ENCODE measurements around the gene SLC7A7. TPM values are rescaled to one million over a fixed set of nuclear protein-coding genes. Genes with fewer than 3 reads are reported as not detected.

The SLC7A7 gene
- total and polyA plus RNA-seq, 2 of the 13 experiments (the other 11 are each of a cell fraction or from before 2014, with no cell fraction given): 0.13 to 0.63 TPM

- TF ChIP-seq BATF2 (CRISPR knock-in tag; IDR thresholded peaks at IDR 0.05): no peak
- no peak for TF ChIP-seq ZNF446 (CRISPR knock-in tag; IDR thresholded peaks at IDR 0.05)
- no peak for TF ChIP-seq ZNF350 (CRISPR knock-in tag; IDR thresholded peaks at IDR 0.05; ENCODE audit: borderline replicate concordance, low read depth)
- TF ChIP-seq STAT5B (CRISPR knock-in tag; IDR thresholded peaks at IDR 0.05): no peak
- no peak for TF ChIP-seq ZNF441 (CRISPR knock-in tag; IDR thresholded peaks at IDR 0.05; ENCODE audit: borderline replicate concordance)
- TF ChIP-seq ZNF282 (IDR thresholded peaks at IDR 0.05; ENCODE audit: partially characterized antibody): no peak
- no peak for TF ChIP-seq SNAI1 (CRISPR knock-in tag; IDR thresholded peaks at IDR 0.05; ENCODE audit: borderline replicate concordance)
- no peak for TF ChIP-seq ZNF263 (CRISPR knock-in tag; IDR thresholded peaks at IDR 0.05)
- peak; percentile 47; the same call in 1 of the 2 replicates for TF ChIP-seq ZGPAT (CRISPR knock-in tag; IDR thresholded peaks at IDR 0.05)
- no peak for TF ChIP-seq ADNP (CRISPR knock-in tag; IDR thresholded peaks at IDR 0.05)
- no peak for TF ChIP-seq TBX3 (IDR thresholded peaks at IDR 0.05; ENCODE audit: borderline replicate concordance)
- TF ChIP-seq DNMT1 (CRISPR knock-in tag; IDR thresholded peaks at IDR 0.05): no peak
- TF ChIP-seq ZNF331 (CRISPR knock-in tag; IDR thresholded peaks at IDR 0.05): no peak
- TF ChIP-seq ZNF713 (CRISPR knock-in tag; IDR thresholded peaks at IDR 0.05): no peak
- TF ChIP-seq ELF1 (CRISPR knock-in tag; IDR thresholded peaks at IDR 0.05): peak; percentile 8; the same call in 1 of the 2 replicates
- TF ChIP-seq ZZZ3 (CRISPR knock-in tag; IDR thresholded peaks at IDR 0.05; ENCODE audit: borderline replicate concordance): no peak
- no peak for TF ChIP-seq ZNF781 (CRISPR knock-in tag; IDR thresholded peaks at IDR 0.05; ENCODE audit: borderline replicate concordance, not compliant biosample characterization)
- TF ChIP-seq ZNF737 (CRISPR knock-in tag; IDR thresholded peaks at IDR 0.05; ENCODE audit: borderline replicate concordance): no peak
- 0 out of 2 replicates have a peak, but pooled peaks have one; percentile 48 for TF ChIP-seq TBX2 (CRISPR knock-in tag; IDR thresholded peaks at IDR 0.05; ENCODE audit: borderline replicate concordance)
- no peak for TF ChIP-seq PRDM15 (CRISPR knock-in tag; IDR thresholded peaks at IDR 0.05)
- no peak for TF ChIP-seq PRDM10 (CRISPR knock-in tag; IDR thresholded peaks at IDR 0.05; ENCODE audit: low read depth)
- TF ChIP-seq TP53 (CRISPR knock-in tag; conservative IDR thresholded peaks at IDR 0.05): no peak
Measured at GRCh38 chr14:22752422-22752821, 62.8 kb downstream of the SLC7A7 start (continued).

Data from HepG2 (cell line).